ENCODE measurements around the gene SRSF9.
"Not testable (repeated sequence)": the region's sequence is repeated elsewhere in the genome, so short reads cannot be mapped to it uniquely, and the experiment has no call there.

Gene SRSF9

DNA sequence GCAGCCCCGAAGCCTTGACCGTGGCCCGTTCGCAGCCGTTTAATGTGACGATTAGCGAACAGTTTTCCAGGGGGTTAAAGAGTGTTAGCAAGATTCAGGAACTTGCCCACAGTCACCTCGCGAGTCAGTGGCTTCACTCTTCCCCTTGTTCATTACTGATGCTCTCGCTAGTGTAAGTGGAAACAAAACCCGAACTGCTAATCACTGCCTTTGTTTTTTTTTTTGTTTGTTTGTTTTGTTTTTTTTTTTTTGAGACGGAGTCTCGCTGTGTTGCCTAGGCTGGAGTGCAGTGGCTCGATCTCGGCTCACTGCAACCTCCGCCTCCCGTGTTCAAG, 22.7 kb downstream of the SRSF9 start:
- not testable (repeated sequence) for DNase-seq

DNA sequence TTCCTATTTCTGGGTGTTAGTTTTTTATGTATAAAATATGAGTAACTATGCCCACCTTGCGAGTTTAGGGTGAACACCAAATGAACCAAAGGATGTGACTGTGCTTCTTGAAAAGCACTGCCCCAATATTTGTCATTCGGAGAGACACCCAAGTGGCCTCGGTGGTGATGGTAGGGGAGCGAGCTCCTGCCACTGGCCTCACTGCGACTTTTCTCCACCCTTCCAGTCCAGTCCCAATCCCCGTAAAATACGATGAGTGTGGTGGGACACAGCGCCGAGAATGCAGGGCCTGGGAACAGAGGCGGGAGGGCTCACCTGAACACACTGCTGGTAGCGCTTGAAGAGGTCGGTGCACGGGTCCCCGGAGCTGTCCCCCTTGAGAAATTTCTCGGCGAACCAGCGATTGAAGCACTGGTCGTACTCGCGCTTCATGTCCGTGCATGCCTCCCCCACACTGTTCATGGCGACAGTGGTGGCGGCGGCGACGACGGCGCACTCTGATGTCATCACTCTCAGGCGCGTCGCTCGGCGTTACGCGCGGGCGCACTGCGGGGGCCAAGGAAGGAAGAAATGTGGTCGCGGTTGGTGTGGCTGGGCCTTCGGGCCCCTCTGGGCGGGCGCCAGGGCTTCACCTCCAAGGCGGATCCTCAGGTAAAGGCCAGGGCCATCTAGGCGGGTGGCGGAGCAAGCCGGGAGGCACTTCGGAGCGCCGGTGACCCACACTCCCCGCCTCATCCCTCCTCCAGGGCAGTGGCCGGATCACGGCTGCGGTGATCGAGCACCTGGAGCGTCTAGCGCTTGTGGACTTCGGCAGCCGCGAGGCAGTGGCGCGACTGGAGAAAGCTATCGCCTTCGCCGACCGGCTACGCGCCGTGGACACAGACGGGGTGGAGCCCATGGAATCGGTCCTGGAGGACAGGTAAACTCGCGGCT, 23.4 kb downstream of the SRSF9 start, which contains the start of the genes GATC and TRIAP1:
TSS of gene GATC (plus strand) at position 534 of the 933 bp plus-strand sequence. CDS start at position 571, 37 bp downstream.
TSS of gene TRIAP1 (minus strand) at position 474 of the 933 bp plus-strand sequence. CDS start at position 462, 12 bp downstream.
- DNase-seq = peak; percentile 87

DNA sequence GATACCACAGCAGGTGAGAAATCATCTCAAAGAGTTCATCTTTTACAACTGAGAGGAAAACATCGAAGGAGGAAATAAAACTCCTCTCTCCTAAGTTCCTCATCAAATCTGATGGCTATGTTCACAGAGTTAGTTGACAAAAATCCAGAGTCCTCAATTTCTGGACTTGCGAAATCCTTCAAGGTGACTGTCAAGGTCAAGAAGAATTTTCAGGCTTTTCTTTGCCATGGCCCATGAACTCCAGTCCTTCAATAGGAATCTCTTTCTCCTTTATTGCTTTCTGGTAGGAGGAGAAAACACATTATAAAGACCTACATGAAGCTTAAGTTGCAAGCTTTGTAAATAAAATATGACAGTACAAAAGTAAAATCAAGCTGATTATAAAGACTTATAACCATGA, 24.9 kb downstream of the SRSF9 start:
- DNase-seq = no peak

DNA sequence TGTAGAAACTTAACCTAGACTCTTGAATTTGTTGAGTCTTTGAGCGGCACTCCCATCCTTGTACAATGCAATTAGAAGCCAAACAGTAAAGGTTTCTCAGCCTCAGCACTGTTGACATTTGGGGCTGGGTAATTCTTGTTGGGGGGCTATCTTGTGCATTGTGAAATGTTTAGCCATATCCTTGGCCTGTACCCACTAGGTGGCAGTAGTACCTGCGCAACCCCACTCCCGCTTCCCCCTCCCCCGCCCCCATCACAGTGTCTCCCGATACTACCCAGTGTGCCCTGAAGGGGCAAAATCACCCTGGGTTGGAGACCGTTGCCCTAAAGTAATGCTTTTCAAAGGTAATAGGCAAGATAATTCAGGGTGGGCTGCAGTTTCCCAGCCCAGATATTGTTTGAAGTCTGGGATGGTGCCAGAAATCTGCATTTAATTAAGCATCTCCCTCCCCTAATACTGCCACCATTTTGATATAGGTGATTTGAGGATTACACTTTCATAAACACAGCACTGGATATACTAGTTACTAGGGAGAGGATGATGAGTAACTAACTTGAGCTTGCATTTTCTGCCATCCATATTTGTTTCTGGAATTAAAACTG, 29.8 kb downstream of the SRSF9 start:
- peak; percentile 78 for DNase-seq

DNA sequence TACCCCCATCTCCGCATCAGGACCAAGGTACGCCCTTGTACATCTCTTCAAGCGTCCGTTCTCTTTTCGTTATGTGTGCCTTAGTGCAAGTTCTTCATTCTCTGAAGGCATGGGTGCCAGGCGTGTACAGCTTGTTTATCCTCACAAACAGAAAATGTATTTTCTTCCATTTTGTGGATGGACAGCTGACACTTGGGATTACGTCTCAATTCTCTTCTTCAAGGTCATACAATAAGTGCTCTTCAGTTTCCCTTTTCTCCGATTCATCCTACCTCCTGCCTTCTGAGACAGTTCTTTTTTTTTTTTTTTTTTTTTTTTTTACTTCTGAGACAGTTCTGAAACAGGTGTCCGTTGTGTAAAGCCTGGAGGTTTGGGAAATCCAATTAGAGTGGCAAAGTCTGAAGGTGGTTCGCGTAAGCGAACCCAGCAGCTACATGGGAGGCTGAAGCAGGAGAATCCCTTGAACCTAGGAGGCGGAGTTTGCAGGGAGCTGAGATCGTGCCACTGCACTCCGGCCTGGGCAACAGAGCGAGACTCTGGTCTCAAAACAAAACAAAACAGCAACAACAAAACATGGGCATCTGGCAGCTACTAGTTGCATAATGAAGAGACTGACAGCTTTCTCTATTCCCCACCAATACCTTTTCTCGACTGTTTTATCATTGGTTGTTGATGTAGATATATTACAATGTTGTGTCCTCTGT, 30.9 kb downstream of the SRSF9 start:
- DNase-seq = no peak

DNA sequence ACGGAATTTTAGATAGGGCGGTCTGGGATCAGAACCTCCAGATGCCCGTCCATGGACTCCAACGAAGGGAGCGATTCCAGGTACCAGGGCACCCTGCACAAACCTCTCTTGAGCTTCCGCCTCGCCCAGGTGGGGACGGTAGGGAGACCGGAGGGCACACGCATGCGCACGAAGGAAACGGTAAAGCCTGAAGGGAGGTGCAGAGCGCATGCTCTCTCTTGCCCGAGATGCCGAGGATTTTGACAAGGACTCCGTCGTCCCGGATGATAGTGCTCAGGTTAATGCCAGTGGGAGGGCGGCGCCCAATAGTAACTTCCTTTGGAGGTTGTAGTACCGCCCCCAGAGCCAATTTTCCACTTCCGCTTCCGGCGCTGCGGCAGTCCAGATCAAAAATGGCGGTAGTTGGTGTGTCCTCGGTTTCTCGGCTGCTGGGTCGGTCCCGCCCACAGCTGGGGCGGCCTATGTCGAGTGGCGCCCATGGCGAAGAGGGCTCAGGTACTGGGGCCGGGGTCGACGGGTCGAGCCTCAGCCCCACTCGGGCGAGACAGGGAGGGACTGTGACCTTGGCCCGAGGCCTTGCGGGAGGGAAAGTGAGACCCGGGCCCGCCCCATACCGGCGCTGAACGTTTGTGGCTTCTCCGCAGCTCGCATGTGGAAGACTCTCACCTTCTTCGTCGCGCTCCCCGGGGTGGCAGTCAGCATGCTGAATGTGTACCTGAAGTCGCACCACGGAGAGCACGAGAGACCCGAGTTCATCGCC, 31.6 kb downstream of the SRSF9 start, which contains the start of gene COX6A1:
TSS of gene COX6A1 (plus strand) at position 379 of the 760 bp plus-strand sequence. CDS start at position 393, 14 bp downstream.
- peak; percentile 99 for DNase-seq

DNA sequence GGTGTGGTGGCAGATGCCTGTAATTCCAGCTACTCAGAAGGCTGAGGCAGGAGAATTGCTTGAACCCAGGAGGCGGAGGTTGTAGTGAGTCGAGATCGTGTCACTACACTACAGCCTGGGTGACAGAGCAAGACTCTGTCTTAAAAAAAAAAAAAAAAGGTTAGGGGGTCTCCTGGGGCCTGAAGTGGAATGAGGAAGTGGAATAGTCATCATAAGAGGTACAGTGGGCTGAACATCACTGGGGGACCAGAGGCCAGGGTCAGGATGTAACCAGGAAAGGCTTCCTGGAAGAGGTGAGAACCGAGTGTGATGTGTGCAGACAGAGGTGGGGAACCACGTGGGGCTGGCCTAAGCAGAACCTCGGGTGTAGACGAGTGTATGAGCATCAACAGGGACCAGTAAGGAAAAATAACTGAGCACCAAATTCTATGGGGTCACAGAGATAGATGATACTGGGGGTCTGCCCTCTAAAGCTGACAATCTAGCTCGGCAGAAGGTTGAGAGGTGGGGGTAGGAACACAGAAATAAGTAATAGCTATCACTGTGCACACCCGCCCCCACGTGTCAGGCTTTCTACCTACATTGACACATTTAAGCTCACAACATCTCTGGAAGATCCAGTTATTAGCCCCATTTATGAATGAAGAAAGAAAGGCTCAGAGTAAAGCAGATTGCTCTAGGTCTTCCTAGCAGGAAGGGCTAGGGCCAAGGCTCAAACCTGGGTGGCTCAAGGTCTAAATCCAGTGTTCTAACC, 36.6 kb downstream of the SRSF9 start:
- DNase-seq = no peak

DNA sequence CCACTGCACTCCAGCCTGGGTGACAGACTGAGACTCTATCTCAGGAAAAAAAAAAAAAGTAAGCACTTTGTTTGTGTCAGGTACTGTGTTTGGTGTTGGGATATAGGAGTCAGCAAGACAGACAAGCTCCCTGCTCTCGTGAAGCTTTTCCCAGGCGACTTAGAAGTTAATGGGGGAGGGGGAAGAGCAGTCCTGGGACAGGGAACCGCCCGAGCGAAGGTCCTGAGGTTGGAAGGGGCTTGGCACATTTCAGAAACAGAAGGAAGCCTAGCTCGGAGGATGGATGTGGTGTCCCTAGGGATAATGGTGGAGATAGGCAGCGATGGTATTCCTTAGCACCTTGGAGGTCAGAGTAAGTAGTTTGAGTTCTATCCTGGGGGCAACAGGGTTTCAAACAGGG, 40.2 kb downstream of the SRSF9 start:
- no peak for DNase-seq

DNA sequence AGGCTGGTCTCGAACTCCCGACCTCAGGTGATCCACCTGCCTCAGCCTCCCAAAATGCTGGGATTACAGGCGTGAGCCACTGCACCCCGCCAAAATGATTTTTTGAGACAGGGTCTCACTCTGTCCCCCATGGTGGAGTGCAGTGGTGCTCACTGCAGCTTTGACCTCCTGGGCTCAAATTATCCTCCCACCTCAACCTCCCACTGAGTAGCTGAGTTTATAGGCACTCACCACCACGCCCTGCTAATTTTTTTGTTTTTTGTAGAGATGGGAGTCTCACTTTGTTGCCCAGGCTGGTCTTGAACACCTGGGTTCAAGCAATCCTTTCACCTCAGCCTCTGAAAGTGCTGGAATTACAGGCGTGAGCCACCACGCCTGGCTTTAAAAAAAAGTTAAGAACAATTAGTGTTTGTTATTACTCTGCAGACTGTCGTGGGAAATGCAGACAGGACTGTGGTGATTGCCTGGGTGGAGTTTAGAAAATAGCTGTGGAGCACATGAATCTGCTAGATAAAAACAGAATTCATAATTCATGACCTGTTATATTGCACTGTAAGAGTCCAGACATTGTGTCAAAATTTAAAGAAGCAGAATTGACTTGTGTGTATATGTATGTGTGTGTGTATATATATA, 40.8 kb downstream of the SRSF9 start:
- no peak for DNase-seq

DNA sequence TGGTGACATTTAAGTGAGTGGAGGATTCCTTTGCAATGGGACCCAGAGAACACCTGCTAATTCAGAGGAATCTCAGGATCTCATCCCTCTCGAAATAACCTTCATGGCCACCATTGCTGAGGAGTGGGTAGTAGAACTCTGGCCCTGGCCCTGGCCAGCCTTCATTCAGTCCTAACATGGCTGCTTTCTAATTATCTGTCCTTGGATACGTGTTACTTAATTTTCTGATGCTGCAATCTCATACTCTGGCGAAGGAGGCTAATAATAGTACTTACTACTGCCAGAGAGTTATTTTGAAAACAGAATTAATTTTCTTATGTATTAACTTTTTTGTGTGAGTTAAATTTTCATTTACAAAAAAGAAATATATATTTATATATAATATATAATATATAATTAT, 43.8 kb downstream of the SRSF9 start:
- DNase-seq = no peak

DNA sequence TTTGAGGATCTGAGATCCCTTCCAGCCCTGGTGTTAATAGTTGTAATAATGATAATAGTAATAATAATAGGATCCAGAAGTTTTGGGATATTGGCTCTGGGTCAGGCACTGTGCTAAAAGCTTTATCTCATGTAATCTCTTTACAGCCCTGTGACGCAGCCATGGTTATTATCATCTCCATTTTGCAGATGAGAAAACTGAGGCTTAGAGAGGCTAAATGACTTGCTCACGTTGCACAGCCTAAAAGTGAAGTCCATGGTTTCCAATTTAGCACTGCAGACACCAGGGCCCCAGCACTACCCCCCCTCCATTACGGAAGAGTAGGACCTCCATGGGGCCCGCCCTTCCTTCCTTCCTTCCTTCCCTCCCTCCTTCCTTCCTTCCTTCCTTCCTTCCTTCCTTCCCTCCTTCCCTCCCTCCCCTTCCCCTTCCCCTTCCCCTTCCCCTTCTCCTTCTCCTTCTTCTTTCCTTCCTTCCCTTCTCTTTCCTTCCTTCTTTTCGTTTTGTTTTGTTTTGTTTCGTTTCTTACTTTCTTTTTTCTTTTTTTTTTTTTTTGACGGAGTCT, 46.6 kb downstream of the SRSF9 start:
- no peak for DNase-seq

DNA sequence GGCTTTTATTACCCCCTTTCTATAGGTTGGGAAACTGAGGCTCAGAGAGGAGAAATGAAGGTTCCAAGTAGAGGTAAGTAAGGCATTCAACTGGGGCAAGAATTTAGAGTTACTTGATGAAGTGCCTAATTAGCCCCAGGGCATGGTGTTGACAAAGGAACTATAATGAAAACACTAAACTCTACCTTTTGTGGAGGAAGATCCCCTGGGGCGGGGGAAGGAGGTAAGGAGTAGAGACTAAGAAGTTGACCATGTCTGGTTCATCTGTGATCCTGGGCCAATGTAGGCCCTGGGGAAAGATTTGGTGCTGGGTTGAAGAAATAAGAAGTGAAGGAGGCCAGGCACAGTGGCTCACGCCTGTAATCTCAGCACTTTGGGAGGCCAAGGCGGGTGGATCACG, 47.8 kb downstream of the SRSF9 start:
- no peak for DNase-seq

DNA sequence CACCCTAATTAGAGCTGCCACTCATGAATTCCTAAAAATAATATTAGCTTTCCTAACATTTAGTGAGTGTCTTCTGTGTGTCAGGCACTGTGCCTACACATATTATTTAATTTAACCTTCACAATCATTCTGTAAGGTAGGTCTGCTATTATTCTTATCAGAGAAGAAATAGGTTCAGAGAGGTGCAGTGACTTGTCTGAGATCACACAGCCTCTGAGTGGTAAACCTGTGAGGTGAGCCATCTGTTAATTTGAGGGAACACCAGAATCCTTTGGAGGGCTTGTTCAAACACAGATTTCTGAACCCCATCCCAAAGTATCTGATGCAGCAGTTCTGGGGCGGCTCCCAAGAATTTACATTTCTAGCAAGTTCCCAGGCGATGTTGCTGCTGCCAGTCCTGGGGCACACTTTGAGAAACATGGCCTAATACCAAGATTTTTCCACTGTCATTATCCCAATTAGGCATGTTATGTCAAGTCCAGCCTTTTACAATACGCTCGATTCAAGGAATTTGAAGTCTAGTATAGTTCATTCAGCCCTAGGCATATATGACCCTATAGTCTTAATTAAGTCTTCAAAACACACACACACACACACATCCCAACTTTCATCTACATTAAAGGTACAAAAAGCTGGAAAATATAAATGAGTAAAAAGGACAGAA, 51.5 kb downstream of the SRSF9 start:
- no peak for DNase-seq

DNA sequence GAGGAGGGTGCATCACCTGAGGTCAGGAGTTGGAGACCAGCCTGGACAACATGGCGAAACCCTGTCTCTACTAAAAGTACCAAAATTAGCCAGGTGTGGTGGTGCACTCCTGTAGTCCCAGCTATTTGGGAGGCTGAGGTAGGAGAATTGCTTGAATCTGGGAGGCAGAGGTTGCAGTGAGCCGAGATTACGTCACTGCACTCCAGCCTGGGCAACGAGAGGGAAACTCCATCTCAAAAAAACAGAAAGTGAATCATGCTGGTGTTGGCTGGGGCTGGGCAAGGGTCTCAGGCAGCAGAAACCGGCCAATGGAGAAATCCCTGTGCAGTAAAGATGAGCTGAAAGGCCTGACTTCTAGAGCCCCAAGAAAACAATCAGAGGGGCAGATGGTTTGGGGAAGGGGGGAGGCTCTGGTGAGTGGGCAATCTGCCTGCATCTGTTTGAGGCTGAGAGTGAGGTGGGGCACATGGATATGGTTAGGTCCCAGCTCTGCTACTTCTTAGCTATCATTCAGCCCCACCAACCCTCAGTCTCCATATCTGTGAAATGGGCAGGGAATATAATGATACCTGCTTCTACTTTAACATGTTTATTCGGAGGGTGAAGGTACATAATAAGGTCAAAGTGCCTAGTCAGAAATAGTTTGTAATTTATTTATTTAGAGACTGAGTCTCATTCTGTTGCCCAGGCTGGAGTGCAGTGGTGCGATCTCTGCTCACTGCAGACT, 52.9 kb downstream of the SRSF9 start:
- DNase-seq = no peak

DNA sequence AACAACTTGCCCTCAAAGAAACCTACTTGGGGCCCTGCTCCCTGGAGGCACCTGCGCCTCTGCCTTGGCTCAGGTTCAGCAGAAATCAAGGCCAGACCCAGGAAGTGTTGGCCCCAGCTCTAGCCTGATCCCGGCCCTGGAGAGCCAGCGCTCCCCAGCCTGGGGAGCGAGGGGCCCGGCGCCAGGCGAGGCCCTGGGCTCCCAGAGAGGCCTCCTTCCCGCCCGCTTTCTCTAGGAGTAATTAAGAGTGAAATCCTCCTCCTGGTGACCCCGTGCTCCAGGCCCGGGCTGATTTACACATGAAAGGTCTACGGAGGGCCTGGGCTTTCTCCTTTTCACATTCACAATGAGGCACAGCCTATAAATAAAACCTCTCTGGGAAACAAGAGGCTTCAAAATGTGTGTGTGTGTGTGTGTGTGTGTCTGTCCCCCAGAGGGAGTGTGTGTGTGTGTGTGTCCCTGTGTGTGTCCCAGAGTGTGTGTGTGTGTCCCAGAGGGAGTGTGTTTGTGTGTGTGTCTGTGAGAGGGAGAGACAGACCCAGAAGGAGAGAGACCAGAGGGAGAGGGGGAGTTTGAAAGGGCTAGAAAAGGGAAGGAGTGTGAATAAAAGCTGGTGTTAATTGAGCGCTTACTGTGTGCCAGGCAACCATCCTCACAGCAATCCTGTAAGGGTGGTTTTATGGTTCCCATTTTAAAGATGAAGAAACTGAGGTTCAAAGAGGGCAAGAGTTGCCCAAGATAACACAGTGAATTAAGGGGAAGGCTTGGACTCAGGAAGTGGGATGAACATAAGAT, 55.5 kb downstream of the SRSF9 start:
- DNase-seq = no peak

DNA sequence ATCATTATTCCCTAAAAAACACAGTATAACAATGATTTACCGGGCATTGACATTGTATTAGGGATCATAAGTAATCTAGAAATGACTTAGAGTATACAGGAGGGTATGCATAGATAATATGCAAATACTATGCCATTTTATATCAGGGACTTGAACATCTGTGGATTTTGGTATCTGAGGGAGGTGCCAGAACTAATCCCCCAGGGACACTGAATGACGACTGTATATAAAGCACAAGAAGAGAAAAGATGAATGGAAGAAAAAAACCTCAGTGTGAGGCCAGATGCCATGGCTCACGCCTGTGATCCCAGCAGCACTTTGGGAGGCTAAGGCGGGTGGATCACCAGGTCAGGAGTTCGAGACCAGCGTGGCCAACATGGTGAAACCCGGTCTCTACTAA, 57.1 kb downstream of the SRSF9 start:
- DNase-seq = no peak

Measured in activated naive CD4-positive, alpha-beta T cell treated with anti-CD3 and anti-CD28 coated beads, Interleukin-2, amount 50 U/mL, for 16 hours (primary cell).